GM18511 (cell line): ENCODE results near the gene NDUFS8.

Experiments used
- ATAC-seq: cut with Tn5 transposase; IDR thresholded peaks from one replicate; pipeline ENCODE4 v1.9.1; 2021; ENCODE audit warnings: mild to moderate bottlenecking, moderate library complexity; ENCODE audit not compliant: unreplicated experiment

NDUFS8 gene

GRCh38 chr11:68048681-68049508 lies 18.4 kb downstream of the NDUFS8 start:
- no peak for ATAC-seq

- ATAC-seq = no peak
Observed at GRCh38 chr11:68049509-68050370, 19.3 kb downstream of the NDUFS8 start.

DNA sequence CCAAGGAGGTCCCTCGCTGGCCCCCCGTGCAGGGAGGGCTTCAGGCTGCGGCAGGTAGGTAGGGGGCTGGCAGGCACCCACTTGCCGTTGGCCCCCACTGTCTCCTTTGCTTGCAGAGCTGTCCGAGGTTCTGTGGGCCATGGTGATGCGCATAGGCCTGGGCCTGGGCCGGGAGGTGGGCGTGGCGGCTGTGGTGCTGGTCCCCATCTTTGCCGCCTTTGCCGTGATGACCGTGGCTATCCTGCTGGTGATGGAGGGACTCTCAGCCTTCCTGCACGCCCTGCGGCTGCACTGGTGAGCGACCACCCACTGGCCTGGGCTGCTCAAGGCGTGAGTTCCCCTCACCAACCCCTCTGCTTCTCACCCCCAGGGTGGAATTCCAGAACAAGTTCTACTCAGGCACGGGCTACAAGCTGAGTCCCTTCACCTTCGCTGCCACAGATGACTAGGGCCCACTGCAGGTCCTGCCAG lies 19.9 kb downstream of the NDUFS8 start:
- no peak for ATAC-seq

DNA sequence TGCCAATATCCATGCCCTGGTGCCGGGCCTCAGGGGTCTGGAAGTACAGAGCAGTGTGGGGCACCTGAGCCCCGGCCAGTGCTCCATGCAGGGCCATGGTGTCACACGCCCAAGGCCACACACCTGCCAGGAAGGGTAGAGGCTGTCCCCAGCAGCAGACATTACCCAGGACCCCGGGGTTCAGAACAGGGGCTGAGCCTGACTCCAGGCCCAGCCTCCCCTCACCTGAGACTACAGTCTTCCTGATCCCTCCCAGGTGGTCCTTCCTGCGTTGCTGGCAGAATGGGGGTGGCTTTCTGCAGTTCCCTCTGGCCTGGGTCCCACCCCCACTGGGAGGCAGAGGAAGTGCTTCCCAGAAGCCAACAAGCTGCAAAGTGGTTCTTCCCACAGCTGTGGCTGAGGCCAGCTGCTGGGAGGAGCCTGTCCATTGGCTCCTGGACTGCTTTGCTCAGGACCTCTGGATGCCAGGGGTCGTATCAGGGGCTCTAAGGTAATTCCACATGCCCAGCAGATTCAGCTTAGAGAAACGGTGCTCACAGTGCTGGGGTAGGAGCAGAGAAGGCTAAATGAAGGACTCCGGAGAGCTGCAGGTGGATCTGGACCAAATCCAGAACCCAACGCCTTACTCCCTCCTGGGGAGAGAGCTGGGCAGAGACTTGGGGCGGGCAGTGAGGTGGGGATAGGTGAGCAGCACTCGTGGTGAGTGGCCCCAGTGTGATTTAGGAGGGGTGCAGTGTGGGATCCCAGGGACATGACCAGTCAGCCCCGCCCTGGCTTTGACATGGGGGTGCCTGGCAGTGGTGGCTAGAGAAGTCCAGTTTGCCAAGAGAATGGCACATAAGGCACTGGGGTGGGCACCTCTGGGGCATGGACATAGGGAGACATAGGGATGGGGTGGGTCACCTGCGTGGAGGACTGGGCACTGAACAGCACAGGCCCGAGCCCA lies 21.0 kb downstream of the NDUFS8 start:
- no peak for ATAC-seq

- ATAC-seq = no peak
Observed at GRCh38 chr11:68052137-68052873, 21.8 kb downstream of the NDUFS8 start.

DNA sequence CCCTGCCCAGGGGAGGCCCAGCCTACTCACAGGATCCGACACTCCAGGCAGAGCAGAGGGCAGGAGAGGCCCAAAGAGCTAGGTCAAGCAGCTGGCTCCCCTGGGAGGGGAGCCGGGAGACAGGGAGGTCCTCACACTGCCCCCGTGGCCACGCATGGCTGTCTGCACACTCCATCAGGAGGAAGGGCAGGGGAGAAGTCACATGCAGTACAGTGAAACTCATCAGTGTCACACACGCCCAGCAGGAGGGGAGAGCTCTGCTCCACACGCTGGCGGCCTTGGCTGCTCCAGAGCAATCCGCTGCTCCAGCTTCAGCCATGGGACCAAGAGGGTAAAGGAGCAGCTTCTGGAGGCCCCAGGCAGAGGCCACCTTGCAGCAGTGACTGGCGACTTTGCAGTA lies 22.6 kb downstream of the NDUFS8 start:
- ATAC-seq = no peak

- ATAC-seq = no peak
Observed at GRCh38 chr11:68053981-68054812, 23.7 kb downstream of the NDUFS8 start.

- ATAC-seq = no peak
Observed at GRCh38 chr11:68056317-68057285, 26.1 kb downstream of the NDUFS8 start.

DNA sequence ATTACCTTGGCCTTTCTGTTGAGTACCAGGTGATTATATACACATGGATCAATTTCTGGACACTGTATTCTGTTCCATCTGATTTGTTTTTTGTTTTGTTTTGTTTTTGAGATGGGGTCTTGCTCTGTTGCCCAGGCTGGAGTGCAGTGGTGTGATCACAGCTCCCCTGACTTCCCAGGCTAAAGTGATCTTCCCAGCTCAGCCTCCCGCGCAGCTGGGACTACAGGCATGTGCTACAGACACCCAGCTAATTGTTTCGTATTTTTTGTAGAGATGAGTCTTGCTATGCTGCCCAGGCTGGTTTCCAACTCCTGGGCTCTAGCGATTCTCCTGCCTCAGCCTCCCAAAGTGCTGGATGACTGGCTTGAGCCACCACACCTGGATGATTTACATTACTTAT lies 27.3 kb downstream of the NDUFS8 start:
- ATAC-seq = no peak

DNA sequence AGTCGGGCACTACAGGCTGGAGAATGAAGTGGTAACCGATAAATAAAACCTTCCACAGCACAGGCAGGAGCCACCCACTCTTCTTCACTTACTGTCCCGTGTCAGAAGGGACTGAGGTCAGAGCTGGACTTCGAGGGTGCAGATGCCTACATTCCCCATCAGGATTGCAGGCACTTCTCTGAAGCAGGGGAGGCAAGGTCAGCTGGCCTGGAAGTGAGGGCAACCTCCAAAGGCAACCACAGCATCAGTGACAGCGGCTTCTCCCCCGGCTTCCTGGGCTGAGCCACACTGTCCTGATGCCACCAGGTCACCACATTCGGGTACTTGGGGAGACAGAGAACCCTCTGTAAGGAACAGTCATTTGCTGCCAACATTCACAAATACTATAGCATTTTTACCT lies 31.0 kb downstream of the NDUFS8 start:
- ATAC-seq = no peak

- ATAC-seq = no peak
Observed at GRCh38 chr11:68064926-68065325, 34.4 kb downstream of the NDUFS8 start.

DNA sequence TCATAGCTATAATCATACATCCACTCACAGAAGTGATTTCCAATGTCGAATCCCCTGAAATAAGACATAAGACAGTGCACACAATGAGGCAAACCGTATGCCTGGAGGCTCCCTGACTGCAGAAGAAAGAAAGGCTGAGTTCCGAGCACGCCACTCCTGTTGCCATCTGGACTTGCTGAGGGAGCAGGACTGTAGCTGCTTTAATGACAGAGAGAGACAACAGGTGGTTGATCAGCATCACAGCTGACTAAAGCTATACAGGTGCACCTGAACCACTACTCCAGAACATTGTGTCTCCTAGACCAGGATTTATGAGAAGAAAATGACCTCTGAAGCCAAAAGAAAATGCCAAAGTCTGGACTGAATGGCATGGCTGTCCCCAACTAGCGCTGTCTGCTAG lies 35.4 kb downstream of the NDUFS8 start:
- no peak for ATAC-seq

DNA sequence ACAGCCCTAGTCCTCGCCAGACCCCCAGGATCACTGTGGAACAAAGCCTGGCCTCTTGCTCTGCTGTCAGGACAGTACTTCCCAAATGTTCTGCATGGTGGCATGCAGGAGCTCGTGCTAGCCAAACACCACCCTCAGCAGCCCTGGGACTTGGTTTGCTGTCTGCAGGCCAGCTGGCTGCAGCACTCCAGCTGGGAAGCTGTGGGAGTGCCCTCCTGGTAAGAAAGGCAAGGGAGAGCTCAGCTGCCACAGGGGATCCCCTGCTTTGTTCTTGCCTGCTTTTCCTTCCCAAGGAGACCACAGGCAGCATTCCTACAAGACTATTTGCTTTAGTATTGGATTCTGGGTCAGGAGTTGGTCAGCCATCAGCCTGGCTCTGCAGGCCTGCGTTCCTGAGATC lies 36.3 kb downstream of the NDUFS8 start:
- no peak for ATAC-seq

DNA sequence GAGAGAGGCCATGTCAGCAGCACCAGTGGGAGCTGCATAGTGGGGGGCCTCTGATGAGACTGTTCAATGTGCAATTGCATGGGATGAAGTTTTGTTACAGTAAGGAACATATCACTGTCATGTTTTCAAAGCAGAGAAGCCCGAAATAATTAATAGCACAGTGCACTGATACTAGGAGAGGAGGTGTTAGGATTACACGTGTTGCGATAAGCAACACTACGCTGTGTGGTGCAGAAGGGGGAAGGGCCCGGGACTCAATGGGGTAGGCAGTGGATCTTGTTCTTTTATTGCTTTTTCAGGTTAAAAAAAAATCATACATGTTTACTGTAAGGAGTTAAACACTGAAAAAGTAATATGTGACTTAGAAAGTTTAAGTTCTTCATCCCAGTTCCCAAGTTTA lies 37.5 kb downstream of the NDUFS8 start:
- no peak for ATAC-seq

- ATAC-seq = no peak
Observed at GRCh38 chr11:68071281-68072048, 41.0 kb downstream of the NDUFS8 start.

- no peak for ATAC-seq
Observed at GRCh38 chr11:68074584-68075352, 44.3 kb downstream of the NDUFS8 start.
